Osteoblast (primary cell): ENCODE data around the gene ADGRB3. TPM values are rescaled to one million over a fixed set of nuclear protein-coding genes. Genes with fewer than 3 reads are reported as not detected.

ENCODE experiments used
- DNase-seq: peaks from one replicate; pipeline ENCODE4 v3.0.0; 2011; ENCODE audit warnings: low spot score, mixed read lengths; ENCODE audit not compliant: insufficient read length; ENCODE audit errors: missing footprints
- H2AFZ ChIP-seq: 2 replicates; pipeline ENCODE4 v1.6.0; 2011; ENCODE audit warnings: mild to moderate bottlenecking, low read length
- H3K27ac ChIP-seq: 2 replicates; pipeline ENCODE4 v1.5.1; 2011; ENCODE audit warnings: mild to moderate bottlenecking, low read depth, low read length, moderate library complexity
- H3K27me3 ChIP-seq: 2 replicates; pipeline ENCODE4 v1.6.0; 2012; ENCODE audit warnings: mild to moderate bottlenecking, control low read depth, inconsistent platforms, low read length, moderate library complexity; ENCODE audit not compliant: insufficient read depth
- H3K36me3 ChIP-seq: 2 replicates; pipeline ENCODE4 v1.5.1; 2011; ENCODE audit warnings: mild to moderate bottlenecking, low read length, control low read depth, moderate library complexity; ENCODE audit not compliant: insufficient read depth
- H3K4me1 ChIP-seq: 2 replicates; pipeline ENCODE4 v1.5.1; 2011; ENCODE audit warnings: mild to moderate bottlenecking, low read length, control low read depth, moderate library complexity; ENCODE audit not compliant: insufficient read depth
- H3K4me2 ChIP-seq: 2 replicates; pipeline ENCODE4 v1.6.0; 2011; ENCODE audit warnings: mild to moderate bottlenecking, low read length; ENCODE audit not compliant: insufficient read depth
- H3K4me3 ChIP-seq: fragments of 200-600 bp; sonication (generic); 3 replicates; pipeline ENCODE4 v1.5.1; 2012; ENCODE audit warnings: mild to moderate bottlenecking, low read length, inconsistent platforms; ENCODE audit not compliant: insufficient read depth
- H3K79me2 ChIP-seq: 2 replicates; pipeline ENCODE4 v1.6.0; 2012; ENCODE audit warnings: mild to moderate bottlenecking, low read length, control low read depth, inconsistent platforms; ENCODE audit not compliant: insufficient read depth
- H3K9me3 ChIP-seq: 2 replicates; pipeline ENCODE4 v1.5.1; 2011; ENCODE audit warnings: low read depth, low read length, control low read depth
- H4K20me1 ChIP-seq: 2 replicates; pipeline ENCODE4 v1.6.0; 2012; ENCODE audit warnings: mild to moderate bottlenecking, low read length, control low read depth; ENCODE audit not compliant: insufficient read depth
- total RNA-seq: library from RNA; depleted of rRNA; stranded (reverse); fragments of >200 nt; gene quantifications from 2 replicates; pipeline ENCODE4 v1.2.3, GENCODE V29; 2012
- TF ChIP-seq, protein P1 (sequence below): IDR thresholded peaks from 2 replicates; pipeline ENCODE4 v1.5.1; 2011; ENCODE audit warnings: mild to moderate bottlenecking, low read depth, low read length, moderate library complexity; ENCODE audit errors: extremely low read depth

Gene ADGRB3
- total RNA-seq, 1 donor: not detected

- no peak overlapping the region for H3K4me3 ChIP-seq
- H3K79me2 ChIP-seq: no peaks in the 10 kb centered on the region
- no peaks in the 10 kb centered on the region for H3K4me1 ChIP-seq
- no peak overlapping the region for H3K4me2 ChIP-seq
- no peaks in the 10 kb centered on the region for H3K36me3 ChIP-seq
- H4K20me1 ChIP-seq: no peaks in the 10 kb centered on the region
- H3K27me3 ChIP-seq: no peaks in the 10 kb centered on the region
- H3K9me3 ChIP-seq: no peaks in the 10 kb centered on the region
- H3K27ac ChIP-seq: no peak overlapping the region
- DNase-seq: no peak
- TF ChIP-seq, protein P1, sequence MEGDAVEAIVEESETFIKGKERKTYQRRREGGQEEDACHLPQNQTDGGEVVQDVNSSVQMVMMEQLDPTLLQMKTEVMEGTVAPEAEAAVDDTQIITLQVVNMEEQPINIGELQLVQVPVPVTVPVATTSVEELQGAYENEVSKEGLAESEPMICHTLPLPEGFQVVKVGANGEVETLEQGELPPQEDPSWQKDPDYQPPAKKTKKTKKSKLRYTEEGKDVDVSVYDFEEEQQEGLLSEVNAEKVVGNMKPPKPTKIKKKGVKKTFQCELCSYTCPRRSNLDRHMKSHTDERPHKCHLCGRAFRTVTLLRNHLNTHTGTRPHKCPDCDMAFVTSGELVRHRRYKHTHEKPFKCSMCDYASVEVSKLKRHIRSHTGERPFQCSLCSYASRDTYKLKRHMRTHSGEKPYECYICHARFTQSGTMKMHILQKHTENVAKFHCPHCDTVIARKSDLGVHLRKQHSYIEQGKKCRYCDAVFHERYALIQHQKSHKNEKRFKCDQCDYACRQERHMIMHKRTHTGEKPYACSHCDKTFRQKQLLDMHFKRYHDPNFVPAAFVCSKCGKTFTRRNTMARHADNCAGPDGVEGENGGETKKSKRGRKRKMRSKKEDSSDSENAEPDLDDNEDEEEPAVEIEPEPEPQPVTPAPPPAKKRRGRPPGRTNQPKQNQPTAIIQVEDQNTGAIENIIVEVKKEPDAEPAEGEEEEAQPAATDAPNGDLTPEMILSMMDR: no peak
- no peak overlapping the region for H2AFZ ChIP-seq
Observed at GRCh38 chr6:68654134-68654533, 19.1 kb downstream of the ADGRB3 start.

DNA sequence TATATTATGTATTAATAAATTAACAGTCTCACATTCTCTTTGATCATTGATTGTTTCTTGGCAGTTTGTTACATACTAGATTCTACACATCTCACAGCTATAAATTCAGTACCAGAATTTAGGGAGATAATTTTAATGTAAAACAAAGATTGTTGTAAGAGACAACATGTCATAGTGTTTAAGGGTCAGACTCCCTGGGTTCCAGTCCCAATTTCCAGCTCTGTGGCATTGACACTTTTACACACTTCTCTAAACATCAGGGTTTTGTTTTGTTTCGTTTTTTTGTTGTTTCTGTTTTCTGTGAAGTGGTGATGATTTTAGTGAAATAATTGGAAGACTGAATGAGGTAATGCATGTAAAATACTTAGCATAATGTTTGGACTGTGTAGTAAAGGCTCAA lies 19.9 kb downstream of the ADGRB3 start:
- Histone ChIP-seq H4K20me1 (no peaks in the 10 kb centered on the region), H2AFZ (no peak overlapping the region), H3K4me2 (no peak overlapping the region), H3K79me2 (no peaks in the 10 kb centered on the region), H3K4me3 (no peak overlapping the region), H3K9me3 (no peaks in the 10 kb centered on the region), H3K4me1 (no peaks in the 10 kb centered on the region), H3K27ac (no peak overlapping the region), H3K36me3 (no peaks in the 10 kb centered on the region), H3K27me3 (no peaks in the 10 kb centered on the region)
- TF ChIP-seq, protein P1: no peak
- no peak for DNase-seq

GRCh38 chr6:68657374-68658139 lies 22.5 kb downstream of the ADGRB3 start:
- no peaks in the 10 kb centered on the region for H3K36me3 ChIP-seq
- no peak overlapping the region for H3K4me3 ChIP-seq
- H4K20me1 ChIP-seq: no peaks in the 10 kb centered on the region
- H3K9me3 ChIP-seq: no peaks in the 10 kb centered on the region
- H3K27me3 ChIP-seq: no peaks in the 10 kb centered on the region
- TF ChIP-seq, protein P1: no peak
- H3K27ac ChIP-seq: no peak overlapping the region
- H3K79me2 ChIP-seq: no peaks in the 10 kb centered on the region
- DNase-seq: no peak
- no peak overlapping the region for H2AFZ ChIP-seq
- H3K4me2 ChIP-seq: no peak overlapping the region
- H3K4me1 ChIP-seq: no peaks in the 10 kb centered on the region

- H3K36me3 ChIP-seq: no peaks in the 10 kb centered on the region
- H2AFZ ChIP-seq: no peak overlapping the region
- H3K4me2 ChIP-seq: no peak overlapping the region
- H3K4me3 ChIP-seq: no peak overlapping the region
- TF ChIP-seq, protein P1: no peak
- H3K4me1 ChIP-seq: no peaks in the 10 kb centered on the region
- H3K27me3 ChIP-seq: no peaks in the 10 kb centered on the region
- no peak overlapping the region for H3K27ac ChIP-seq
- H4K20me1 ChIP-seq: no peaks in the 10 kb centered on the region
- no peak for DNase-seq
- H3K79me2 ChIP-seq: no peaks in the 10 kb centered on the region
- no peaks in the 10 kb centered on the region for H3K9me3 ChIP-seq
Observed at GRCh38 chr6:68658338-68658737, 23.3 kb downstream of the ADGRB3 start.
